Parietal lobe (tissue), 1 donor: Measurements from ENCODE around the gene GTPBP3. TPM values are rescaled to one million over a fixed set of nuclear protein-coding genes. Genes with fewer than 3 reads are reported as not detected.

ENCODE experiments used
- total RNA-seq: library from RNA; depleted of rRNA; stranded (reverse); fragments of >200 nt; gene quantifications from one replicate; pipeline ENCODE4 v1.2.3, GENCODE V29; 2014

The GTPBP3 gene, protein sequence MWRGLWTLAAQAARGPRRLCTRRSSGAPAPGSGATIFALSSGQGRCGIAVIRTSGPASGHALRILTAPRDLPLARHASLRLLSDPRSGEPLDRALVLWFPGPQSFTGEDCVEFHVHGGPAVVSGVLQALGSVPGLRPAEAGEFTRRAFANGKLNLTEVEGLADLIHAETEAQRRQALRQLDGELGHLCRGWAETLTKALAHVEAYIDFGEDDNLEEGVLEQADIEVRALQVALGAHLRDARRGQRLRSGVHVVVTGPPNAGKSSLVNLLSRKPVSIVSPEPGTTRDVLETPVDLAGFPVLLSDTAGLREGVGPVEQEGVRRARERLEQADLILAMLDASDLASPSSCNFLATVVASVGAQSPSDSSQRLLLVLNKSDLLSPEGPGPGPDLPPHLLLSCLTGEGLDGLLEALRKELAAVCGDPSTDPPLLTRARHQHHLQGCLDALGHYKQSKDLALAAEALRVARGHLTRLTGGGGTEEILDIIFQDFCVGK
- 18.8 TPM for total RNA-seq

DNA sequence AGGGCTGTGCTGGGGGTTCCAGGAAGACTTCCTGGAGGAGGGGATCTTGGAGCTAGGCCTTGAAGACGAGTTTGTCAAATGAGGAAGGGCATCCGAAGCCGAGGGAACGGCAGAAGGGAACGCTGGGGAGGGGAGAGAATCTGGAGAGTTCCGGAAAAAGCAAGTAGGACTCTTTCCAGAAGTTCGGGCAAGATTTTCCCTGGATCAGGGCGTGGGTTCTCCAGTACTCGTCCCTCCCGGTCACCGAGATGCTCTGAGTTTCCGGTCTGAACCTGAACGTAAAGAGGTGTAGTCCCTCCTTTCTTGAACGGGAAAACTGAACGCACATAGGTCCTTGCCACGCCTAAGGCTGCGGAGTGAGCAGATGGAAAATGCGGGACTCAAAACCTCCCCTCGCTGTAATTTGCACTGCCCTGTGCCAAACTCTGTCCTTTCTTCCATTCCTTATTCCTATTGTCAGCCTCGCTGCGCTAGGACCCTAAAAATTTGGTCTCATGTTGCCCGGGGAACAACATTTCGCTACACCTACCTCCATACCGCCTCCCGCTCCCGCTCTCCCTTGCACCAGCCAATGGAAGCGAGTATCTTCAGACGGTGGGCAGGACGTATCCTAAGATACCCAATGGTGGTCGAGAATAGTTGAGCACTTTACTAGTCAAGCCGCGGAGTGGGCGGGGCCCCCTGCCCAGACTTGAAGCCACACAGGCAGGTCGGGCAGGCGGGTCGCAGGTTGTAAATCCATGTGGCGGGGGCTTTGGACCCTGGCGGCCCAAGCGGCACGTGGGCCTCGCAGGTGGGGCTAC lies at the start of gene GTPBP3:
Gene GTPBP3 (plus strand): TSS at position 682 of the 803 bp plus-strand sequence. CDS start 59 bp downstream, at position 741.

DNA sequence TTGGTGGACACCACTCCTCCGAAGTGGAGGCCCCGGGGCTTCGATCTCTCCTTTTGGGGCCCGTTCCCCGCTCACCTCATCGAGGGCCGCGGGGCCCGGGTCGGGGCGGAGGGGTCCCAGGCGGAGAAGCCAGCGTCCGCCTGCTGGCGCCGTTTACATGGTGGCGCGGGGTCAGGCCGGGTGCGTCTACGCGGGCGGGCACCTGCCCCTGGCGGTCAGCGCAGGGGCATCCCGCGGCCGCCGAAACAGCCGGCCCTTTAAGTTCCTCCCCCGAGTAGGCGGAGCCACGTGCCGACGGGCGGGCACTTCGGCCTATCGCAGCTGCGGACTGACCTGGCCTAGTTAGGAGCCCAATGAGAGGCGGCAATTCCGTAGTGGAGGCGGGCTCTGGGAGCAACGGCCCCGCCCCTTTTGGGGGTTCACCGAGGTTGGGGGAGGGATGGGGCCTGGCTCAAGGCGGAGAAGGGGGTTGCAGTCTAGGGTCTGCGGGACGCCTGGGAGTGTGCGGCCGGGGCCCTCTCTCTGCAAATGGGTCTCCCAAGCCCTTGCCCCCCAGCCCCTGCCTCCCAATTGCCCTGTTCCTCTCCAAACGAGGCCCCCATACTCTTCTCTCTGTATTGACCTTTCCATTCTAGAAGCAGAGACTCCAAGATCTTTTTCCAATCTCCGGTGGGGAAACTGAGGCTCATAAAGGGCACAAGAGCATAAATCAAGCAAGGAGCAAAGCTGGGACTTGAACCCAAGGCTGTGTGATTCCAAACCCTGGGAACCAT lies 34.0 kb upstream of the GTPBP3 start, which contains the start of gene ABHD8:
Gene ABHD8 (minus strand): TSS at position 259 of the 773 bp plus-strand sequence. CDS start 1,809 bp downstream, outside the sequence.

DNA sequence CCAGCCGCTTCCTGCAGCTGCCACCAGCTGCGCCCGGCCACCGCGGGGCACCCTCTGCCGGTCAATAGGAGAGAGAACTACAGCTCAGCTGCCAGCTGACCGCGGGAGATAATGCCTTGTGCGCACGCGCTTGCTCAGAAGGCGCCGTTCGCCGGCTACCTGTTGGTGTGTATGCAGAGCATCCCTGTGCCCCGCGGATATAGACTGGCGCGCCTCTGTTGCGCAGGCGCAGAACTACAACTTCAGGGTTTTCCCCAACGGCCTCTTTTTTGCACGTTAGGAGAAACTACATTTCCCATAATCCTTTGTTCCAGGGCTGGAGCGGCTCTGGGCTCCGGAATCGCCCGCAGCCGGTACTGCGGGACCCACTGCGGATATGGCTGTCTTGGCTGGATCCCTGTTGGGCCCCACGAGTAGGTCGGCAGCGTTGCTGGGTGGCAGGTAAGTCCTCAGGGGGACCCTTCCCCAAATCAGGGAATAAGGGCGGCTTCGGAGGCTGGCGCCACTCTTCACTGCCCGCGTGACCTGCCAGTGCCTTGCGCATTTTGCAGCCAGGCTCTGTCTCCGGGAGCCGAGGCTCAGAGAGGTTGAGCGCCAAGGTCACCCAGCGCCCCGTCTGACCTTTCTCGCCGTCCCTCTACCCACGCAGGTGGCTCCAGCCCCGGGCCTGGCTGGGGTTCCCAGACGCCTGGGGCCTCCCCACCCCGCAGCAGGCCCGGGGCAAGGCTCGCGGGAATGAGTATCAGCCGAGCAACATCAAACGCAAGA lies 31.7 kb upstream of the GTPBP3 start, which contains the start of gene MRPL34:
Gene MRPL34 (plus strand): TSS at position 356 of the 768 bp plus-strand sequence. CDS start 21 bp downstream, at position 377.

DNA sequence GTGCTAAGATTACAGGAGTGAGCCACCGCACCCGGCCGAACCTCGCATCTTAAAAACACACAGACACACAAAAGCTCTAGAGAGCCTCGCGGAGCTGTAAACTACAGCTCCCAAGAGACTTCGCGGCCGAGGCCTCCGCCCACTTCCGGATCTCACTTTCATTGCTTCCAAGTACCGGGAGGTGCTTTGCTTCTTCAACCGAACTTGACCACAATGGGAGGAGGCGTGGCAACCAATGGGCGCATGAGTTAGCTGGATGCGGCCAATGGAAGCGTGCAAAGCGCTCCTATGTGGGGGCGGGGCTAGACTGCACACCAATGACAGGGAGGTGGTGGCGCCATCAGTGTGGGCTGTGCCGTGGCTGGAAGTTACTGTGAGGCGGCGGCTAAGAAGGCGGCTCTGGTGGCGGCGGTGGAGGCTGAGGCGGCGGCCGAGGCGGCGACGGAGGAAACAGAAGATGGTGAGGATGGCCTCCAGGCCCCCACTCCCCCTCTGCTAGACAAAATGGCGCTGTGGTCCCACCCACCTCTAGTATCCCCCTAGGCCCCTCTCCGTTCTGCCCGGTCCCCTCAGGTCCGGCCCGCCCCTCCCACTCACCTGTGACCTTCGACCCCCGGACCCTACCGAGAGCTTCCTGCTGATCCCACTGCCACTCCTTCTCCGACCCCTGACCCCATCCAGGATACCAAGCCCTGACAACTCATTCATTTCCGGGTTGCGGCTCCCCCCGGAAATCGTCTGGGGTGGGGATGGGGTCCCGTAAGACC lies 28.0 kb upstream of the GTPBP3 start, which contains the start of gene DDA1:
Gene DDA1 (plus strand): TSS at position 366 of the 767 bp plus-strand sequence. CDS start 92 bp downstream, at position 458.

DNA sequence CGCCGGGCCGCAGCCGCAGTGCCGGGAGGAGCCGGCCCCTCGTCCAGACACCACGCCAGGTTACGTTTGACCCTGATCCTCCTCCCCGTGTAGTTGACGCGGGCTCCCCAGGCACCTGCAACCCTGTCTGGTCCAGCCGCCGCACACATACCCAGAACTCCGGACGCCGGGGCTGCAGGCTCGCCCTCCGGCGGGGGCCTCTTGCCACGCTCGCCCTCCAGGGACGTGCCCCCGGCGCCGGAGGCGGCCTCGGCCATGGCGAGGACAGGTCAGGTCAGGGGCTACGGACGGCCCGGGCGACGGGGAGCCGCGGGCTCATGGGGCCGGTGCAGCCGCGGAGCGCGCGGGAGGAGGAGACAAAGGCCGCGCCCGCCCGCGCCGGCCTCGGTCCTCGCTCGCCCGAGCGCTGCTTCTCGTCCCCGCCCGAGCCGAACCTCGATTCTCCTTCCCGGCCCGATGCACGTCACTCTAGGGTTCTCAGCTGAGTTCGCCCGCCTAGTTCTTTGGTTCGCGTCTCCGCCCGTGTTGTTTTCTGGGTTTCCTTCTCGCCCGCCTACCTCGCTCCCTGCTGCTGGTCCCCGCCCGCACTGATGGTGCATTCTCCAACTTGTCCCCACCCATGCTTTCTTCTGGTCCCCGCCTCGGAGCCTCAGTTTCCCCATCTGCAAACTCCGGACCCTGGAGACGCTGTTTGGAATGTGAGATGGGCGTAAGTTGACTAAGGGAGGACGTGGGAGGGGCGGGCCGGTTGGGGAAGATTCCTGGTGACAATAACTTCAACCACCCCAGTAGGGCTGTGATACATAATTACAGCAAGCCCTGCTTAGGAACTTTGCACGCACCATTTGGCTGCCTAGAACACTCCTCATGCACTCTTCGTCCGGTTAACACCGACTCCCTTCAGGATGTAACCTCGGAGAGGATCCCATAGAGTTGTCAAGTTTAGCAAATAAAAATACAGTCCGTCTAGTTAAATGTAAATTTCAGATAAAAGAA lies 2.6 kb upstream of the GTPBP3 start, which contains the start of gene ANO8:
Gene ANO8 (minus strand): TSS at position 442 of the 996 bp plus-strand sequence. CDS start 185 bp downstream, at position 257.

DNA sequence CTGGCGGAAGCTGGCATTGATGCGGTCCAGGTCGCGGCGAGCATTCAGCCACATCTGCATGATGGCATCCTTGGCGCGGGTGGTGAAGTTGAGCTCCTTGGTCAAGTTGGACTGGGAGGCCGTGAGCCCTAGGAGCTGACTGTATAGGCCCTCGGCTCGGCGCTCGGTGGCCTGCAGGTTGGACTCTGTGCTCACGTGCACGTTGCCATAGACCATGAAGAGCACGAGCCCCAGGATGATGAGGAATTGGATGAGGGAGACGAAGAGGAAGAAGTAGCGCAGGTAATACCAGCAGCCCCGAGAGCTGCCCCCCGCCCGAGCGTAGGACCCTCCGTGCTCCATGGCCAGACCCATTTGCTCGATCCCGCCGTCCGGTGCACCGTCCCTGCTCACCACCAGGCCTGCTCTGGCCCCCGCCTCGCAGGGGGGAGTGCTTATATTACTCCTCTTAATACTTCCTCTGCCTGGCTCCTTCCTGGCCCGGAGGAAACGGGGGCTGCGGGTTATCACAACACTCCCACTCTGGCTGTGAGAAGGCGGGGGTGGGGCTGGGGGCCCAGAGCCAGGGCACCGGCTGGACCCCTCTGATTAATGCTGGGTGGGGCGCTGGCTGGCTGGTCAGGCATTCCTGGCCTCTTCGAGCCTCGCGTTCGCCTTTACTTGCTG lies 39.7 kb downstream of the GTPBP3 start, which contains the start of gene PLVAP:
Gene PLVAP (minus strand): TSS at position 408 of the 666 bp plus-strand sequence. CDS start 54 bp downstream, at position 354.

Other genes with a start within 250 kb of the GTPBP3 start
- gene USE1, start 122.2 kb upstream of the GTPBP3 start, total RNA-seq = 19.4 TPM
- gene OCEL1, start 111.3 kb upstream of the GTPBP3 start, total RNA-seq = 0.94 TPM
- gene NR2F6, start 91.6 kb upstream of the GTPBP3 start, total RNA-seq = 7.8 TPM
- gene USHBP1, start 72.8 kb upstream of the GTPBP3 start, total RNA-seq = 1.3 TPM
- gene BABAM1, start 70.1 kb upstream of the GTPBP3 start, total RNA-seq = 61.3 TPM
- gene ANKLE1, start 55.7 kb upstream of the GTPBP3 start, total RNA-seq = 1.3 TPM
- gene ABHD8, start 34.1 kb upstream of the GTPBP3 start, total RNA-seq = 19.7 TPM
- gene MRPL34, start 31.7 kb upstream of the GTPBP3 start, total RNA-seq = 8.1 TPM
- 9.1 TPM for gene DDA1, start 28.0 kb upstream of the GTPBP3 start, total RNA-seq
- gene ANO8, start 2.7 kb upstream of the GTPBP3 start, total RNA-seq = 53.8 TPM
- 2.2 TPM for gene PLVAP, start 39.8 kb downstream of the GTPBP3 start, total RNA-seq
- not detected for gene CCDC194, start 56.6 kb downstream of the GTPBP3 start, total RNA-seq
- gene BST2, start 68.1 kb downstream of the GTPBP3 start, total RNA-seq = 1.6 TPM
- 15.0 TPM for gene MVB12A, start 82.5 kb downstream of the GTPBP3 start, total RNA-seq
- gene TMEM221, start 111.1 kb downstream of the GTPBP3 start, total RNA-seq = 0.63 TPM
- gene NXNL1, start 123.4 kb downstream of the GTPBP3 start, total RNA-seq = not detected
- 26.0 TPM for gene SLC27A1, start 133.0 kb downstream of the GTPBP3 start, total RNA-seq
- 51.0 TPM for gene PGLS, start 174.1 kb downstream of the GTPBP3 start, total RNA-seq
- 22.8 TPM for gene COLGALT1, start 218.1 kb downstream of the GTPBP3 start, total RNA-seq